Cardiac septum (tissue), 1 donor: Measurements from ENCODE around the gene CADPS2. TPM values are rescaled to one million over a fixed set of nuclear protein-coding genes. Genes with fewer than 3 reads are reported as not detected.

Experiments
- DNase-seq: peaks from one replicate; pipeline ENCODE4 v3.0.0-alpha.2; 2020; ENCODE audit warnings: low spot score
- intact Hi-C: fragments of 100-400 bp; cut with DNase I; formaldehyde crosslinking; loops from one replicate; pipeline ENCODE4 v1.14.0; 2022
- total RNA-seq: library from RNA; stranded (reverse); fragmentation: NEBNext Ultra II Directional; extraction: Animal tissue kit (Norgen Biotek cat#: 25700); gene quantifications from one replicate; pipeline ENCODE4 v1.2.1, GENCODE V29; 2021
- donor health status: DM: no; HTN: no; CAD: no.

The CADPS2 gene
- total RNA-seq, 1 donor from 2014 or later: 6.3 TPM

GRCh38 chr7:122511268-122511667, 375.0 kb downstream of the CADPS2 start:
- no peak for DNase-seq
- intact Hi-C loops: no loop called here

- intact Hi-C loops: no loop called here
- no peak for DNase-seq
These were observed 378.7 kb downstream of the CADPS2 start for GRCh38 chr7:122507591-122507990.

GRCh38 chr7:122492007-122492406, 394.3 kb downstream of the CADPS2 start:
- no peak for DNase-seq
- intact Hi-C loops: no loop called here

- intact Hi-C loops: no loop called here
- DNase-seq: no peak
These were observed 398.0 kb downstream of the CADPS2 start for GRCh38 chr7:122488241-122488640.

GRCh38 chr7:122487131-122487530, 399.1 kb downstream of the CADPS2 start:
- intact Hi-C loops: no loop called here
- DNase-seq: no peak

- intact Hi-C loops: no loop called here
- no peak for DNase-seq
These were observed 400.4 kb downstream of the CADPS2 start for GRCh38 chr7:122485856-122486255.

- intact Hi-C loops: no loop called here
- DNase-seq: no peak
These were observed 404.0 kb downstream of the CADPS2 start for GRCh38 chr7:122482212-122482611.

- intact Hi-C loops: loop anchor here (5.0 kb wide), 1 partner anchor 186 kb away; no protein-coding TSS in a partner anchor
- DNase-seq: no peak
These were observed 415.4 kb downstream of the CADPS2 start for GRCh38 chr7:122470859-122471258.

- DNase-seq: no peak
- intact Hi-C loops: no loop called here
These were observed 417.3 kb downstream of the CADPS2 start for GRCh38 chr7:122468945-122469344.

- no peak for DNase-seq
- intact Hi-C loops: no loop called here
These were observed 418.4 kb downstream of the CADPS2 start for GRCh38 chr7:122467661-122468449.

- intact Hi-C loops: no loop called here
- no peak for DNase-seq
These were observed 421.0 kb downstream of the CADPS2 start for GRCh38 chr7:122465296-122465695.

- intact Hi-C loops: no loop called here
- no peak for DNase-seq
These were observed 422.6 kb downstream of the CADPS2 start for GRCh38 chr7:122463631-122464030.

GRCh38 chr7:122460936-122461335, 425.3 kb downstream of the CADPS2 start:
- DNase-seq: no peak
- intact Hi-C loops: no loop called here

- DNase-seq: no peak
- intact Hi-C loops: no loop called here
These were observed 428.3 kb downstream of the CADPS2 start for GRCh38 chr7:122457969-122458368.

- no peak for DNase-seq
- intact Hi-C loops: no loop called here
These were observed 428.9 kb downstream of the CADPS2 start for GRCh38 chr7:122457325-122457724.

- intact Hi-C loops: no loop called here
- no peak for DNase-seq
These were observed 431.3 kb downstream of the CADPS2 start for GRCh38 chr7:122454776-122455507.

- intact Hi-C loops: no loop called here
- no peak for DNase-seq
These were observed 432.8 kb downstream of the CADPS2 start for GRCh38 chr7:122453432-122453831.

- intact Hi-C loops: no loop called here
- DNase-seq: no peak
These were observed 437.2 kb downstream of the CADPS2 start for GRCh38 chr7:122448893-122449589.

- intact Hi-C loops: no loop called here
- no peak for DNase-seq
These were observed 443.3 kb downstream of the CADPS2 start for GRCh38 chr7:122442929-122443328.

- intact Hi-C loops: no loop called here
- DNase-seq: no peak
These were observed 447.8 kb downstream of the CADPS2 start for GRCh38 chr7:122438492-122438891.
